ENCODE measurements around the gene SIRPD.

- TF ChIP-seq PATZ1 (CRISPR knock-in tag; IDR thresholded peaks at IDR 0.05; ENCODE audit: borderline replicate concordance), result no peak
- no peak for TF ChIP-seq RARB (CRISPR knock-in tag; IDR thresholded peaks at IDR 0.05)
- TF ChIP-seq ESRRG (CRISPR knock-in tag; IDR thresholded peaks at IDR 0.05), result no peak
- no peak for TF ChIP-seq ZFP30 (CRISPR knock-in tag; IDR thresholded peaks at IDR 0.05)
- no peak for TF ChIP-seq ISL1 (CRISPR knock-in tag; IDR thresholded peaks at IDR 0.05)
- TF ChIP-seq ZNF70 (CRISPR knock-in tag; IDR thresholded peaks at IDR 0.05), result no peak
Measured at GRCh38 chr20:1536893-1537730, 20.4 kb downstream of the SIRPD start.
